ENCODE data around the gene OTUD7B.
A peak's percentile ranks its signal among the peaks of the same experiment; 100 is the strongest.

OTUD7B gene

GRCh38 chr1:149936992-149937705, 73.4 kb downstream of the OTUD7B start (continued):
- TF ChIP-seq, protein P1, sequence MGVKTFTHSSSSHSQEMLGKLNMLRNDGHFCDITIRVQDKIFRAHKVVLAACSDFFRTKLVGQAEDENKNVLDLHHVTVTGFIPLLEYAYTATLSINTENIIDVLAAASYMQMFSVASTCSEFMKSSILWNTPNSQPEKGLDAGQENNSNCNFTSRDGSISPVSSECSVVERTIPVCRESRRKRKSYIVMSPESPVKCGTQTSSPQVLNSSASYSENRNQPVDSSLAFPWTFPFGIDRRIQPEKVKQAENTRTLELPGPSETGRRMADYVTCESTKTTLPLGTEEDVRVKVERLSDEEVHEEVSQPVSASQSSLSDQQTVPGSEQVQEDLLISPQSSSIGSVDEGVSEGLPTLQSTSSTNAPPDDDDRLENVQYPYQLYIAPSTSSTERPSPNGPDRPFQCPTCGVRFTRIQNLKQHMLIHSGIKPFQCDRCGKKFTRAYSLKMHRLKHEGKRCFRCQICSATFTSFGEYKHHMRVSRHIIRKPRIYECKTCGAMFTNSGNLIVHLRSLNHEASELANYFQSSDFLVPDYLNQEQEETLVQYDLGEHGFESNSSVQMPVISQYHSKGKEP (tag by site-specific recombination; IDR thresholded peaks at IDR 0.05): no peak
- no peak for TF ChIP-seq ZFP3 (tag by site-specific recombination; IDR thresholded peaks at IDR 0.05; ENCODE audit: low read depth)
- TF ChIP-seq ZNF354C (tag by site-specific recombination; IDR thresholded peaks at IDR 0.05; ENCODE audit: borderline replicate concordance, low read depth): no peak
- TF ChIP-seq IKZF3 (tag by site-specific recombination; IDR thresholded peaks at IDR 0.05): no peak
- TF ChIP-seq ZNF549 (tag by site-specific recombination; IDR thresholded peaks at IDR 0.05): no peak
- no peak for TF ChIP-seq ZNF621 (tag by site-specific recombination; IDR thresholded peaks at IDR 0.05)
- TF ChIP-seq ZNF544 (tag by site-specific recombination; IDR thresholded peaks at IDR 0.05): no peak
- no peak for TF ChIP-seq ZNF558 (tag by site-specific recombination; IDR thresholded peaks at IDR 0.05)
- TF ChIP-seq ZBTB17 (tag by site-specific recombination; IDR thresholded peaks at IDR 0.05): peak; percentile 75
- TF ChIP-seq ZBTB11 (tag by site-specific recombination; conservative IDR thresholded peaks at IDR 0.05; ENCODE audit: low read depth): 0 out of 2 replicates have a peak, but pooled peaks have one; percentile 12
- no peak for TF ChIP-seq BCL11B (tag by site-specific recombination; IDR thresholded peaks at IDR 0.05; ENCODE audit: low read depth)
- TF ChIP-seq ZSCAN4 (tag by site-specific recombination; IDR thresholded peaks at IDR 0.05): no peak
- TF ChIP-seq ZSCAN23 (tag by site-specific recombination; IDR thresholded peaks at IDR 0.05): no peak
- TF ChIP-seq ZNF214 (tag by site-specific recombination; IDR thresholded peaks at IDR 0.05; ENCODE audit: borderline replicate concordance): no peak
- TF ChIP-seq, protein P2, sequence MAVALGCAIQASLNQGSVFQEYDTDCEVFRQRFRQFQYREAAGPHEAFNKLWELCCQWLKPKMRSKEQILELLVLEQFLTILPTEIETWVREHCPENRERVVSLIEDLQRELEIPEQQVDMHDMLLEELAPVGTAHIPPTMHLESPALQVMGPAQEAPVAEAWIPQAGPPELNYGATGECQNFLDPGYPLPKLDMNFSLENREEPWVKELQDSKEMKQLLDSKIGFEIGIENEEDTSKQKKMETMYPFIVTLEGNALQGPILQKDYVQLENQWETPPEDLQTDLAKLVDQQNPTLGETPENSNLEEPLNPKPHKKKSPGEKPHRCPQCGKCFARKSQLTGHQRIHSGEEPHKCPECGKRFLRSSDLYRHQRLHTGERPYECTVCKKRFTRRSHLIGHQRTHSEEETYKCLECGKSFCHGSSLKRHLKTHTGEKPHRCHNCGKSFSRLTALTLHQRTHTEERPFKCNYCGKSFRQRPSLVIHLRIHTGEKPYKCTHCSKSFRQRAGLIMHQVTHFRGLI (tag by site-specific recombination; IDR thresholded peaks at IDR 0.05): no peak; the same call in 1 of the 2 replicates
- no peak for TF ChIP-seq ZNF629 (tag by site-specific recombination; IDR thresholded peaks at IDR 0.05)
- no peak for TF ChIP-seq ZNF776 (tag by site-specific recombination; IDR thresholded peaks at IDR 0.05; ENCODE audit: borderline replicate concordance)
- TF ChIP-seq ZNF664 (tag by site-specific recombination; IDR thresholded peaks at IDR 0.05): no peak
- no peak for TF ChIP-seq MZF1 (tag by site-specific recombination; IDR thresholded peaks at IDR 0.05; ENCODE audit: borderline replicate concordance)
- TF ChIP-seq ZBTB7A (tag by site-specific recombination; IDR thresholded peaks at IDR 0.05; ENCODE audit: low read depth): no peak
- TF ChIP-seq, protein P3, sequence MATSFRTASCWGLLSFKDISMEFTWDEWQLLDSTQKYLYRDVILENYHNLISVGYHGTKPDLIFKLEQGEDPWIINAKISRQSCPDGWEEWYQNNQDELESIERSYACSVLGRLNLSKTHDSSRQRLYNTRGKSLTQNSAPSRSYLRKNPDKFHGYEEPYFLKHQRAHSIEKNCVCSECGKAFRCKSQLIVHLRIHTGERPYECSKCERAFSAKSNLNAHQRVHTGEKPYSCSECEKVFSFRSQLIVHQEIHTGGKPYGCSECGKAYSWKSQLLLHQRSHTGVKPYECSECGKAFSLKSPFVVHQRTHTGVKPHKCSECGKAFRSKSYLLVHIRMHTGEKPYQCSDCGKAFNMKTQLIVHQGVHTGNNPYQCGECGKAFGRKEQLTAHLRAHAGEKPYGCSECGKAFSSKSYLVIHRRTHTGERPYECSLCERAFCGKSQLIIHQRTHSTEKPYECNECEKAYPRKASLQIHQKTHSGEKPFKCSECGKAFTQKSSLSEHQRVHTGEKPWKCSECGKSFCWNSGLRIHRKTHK (tag by site-specific recombination; IDR thresholded peaks at IDR 0.05): no peak
- TF ChIP-seq ZNF658 (tag by site-specific recombination; IDR thresholded peaks at IDR 0.05): no peak
- TF ChIP-seq ZNF510 (tag by site-specific recombination; IDR thresholded peaks at IDR 0.05; ENCODE audit: insufficient replicate concordance): no peak
- TF ChIP-seq ZSCAN30 (tag by site-specific recombination; IDR thresholded peaks at IDR 0.05): no peak
- TF ChIP-seq, protein P4, sequence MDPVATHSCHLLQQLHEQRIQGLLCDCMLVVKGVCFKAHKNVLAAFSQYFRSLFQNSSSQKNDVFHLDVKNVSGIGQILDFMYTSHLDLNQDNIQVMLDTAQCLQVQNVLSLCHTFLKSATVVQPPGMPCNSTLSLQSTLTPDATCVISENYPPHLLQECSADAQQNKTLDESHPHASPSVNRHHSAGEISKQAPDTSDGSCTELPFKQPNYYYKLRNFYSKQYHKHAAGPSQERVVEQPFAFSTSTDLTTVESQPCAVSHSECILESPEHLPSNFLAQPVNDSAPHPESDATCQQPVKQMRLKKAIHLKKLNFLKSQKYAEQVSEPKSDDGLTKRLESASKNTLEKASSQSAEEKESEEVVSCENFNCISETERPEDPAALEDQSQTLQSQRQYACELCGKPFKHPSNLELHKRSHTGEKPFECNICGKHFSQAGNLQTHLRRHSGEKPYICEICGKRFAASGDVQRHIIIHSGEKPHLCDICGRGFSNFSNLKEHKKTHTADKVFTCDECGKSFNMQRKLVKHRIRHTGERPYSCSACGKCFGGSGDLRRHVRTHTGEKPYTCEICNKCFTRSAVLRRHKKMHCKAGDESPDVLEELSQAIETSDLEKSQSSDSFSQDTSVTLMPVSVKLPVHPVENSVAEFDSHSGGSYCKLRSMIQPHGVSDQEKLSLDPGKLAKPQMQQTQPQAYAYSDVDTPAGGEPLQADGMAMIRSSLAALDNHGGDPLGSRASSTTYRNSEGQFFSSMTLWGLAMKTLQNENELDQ (tag by site-specific recombination; IDR thresholded peaks at IDR 0.05; ENCODE audit: low read depth): no peak
- no peak for TF ChIP-seq BCL11A (tag by site-specific recombination; IDR thresholded peaks at IDR 0.05; ENCODE audit: low read depth)
- no peak for TF ChIP-seq KLF10 (tag by site-specific recombination; IDR thresholded peaks at IDR 0.05)
